Measurements from ENCODE around the gene ROCK2. TPM values are rescaled to one million over a fixed set of nuclear protein-coding genes. Genes with fewer than 3 reads are reported as not detected.

Gene ROCK2
- total RNA-seq, 1 experiment from 2014 or later: 38.0 TPM

- H3F3A ChIP-seq (ENCODE audit: insufficient read depth, low read depth): no peaks in the 10 kb centered on the region
- no peak overlapping the region for H3K4me2 ChIP-seq
- POLR2A ChIA-PET (ENCODE audit: unreplicated experiment): no interaction called here
- CTCF ChIA-PET: no interaction called here
- H3K4me3 ChIP-seq: no peak overlapping the region
- no peaks in the 10 kb centered on the region for H3K27me3 ChIP-seq (ENCODE audit: insufficient read depth, low read depth)
- no peak for DNase-seq
- BruUV-seq (replicated peaks): no TSS peak
- no peaks in the 10 kb centered on the region for H3K9me3 ChIP-seq (ENCODE audit: insufficient read depth, low read depth)
- H3K4me1 ChIP-seq (replicated peaks; ENCODE audit: insufficient read depth): peaks cover 15% of the 10 kb centered on the region
- intact Hi-C loops (cut with micrococcal nuclease; ENCODE audit: unreplicated experiment): no loop called here
- no peaks in the 10 kb centered on the region for H4K20me1 ChIP-seq (ENCODE audit: insufficient read depth)
- no peaks in the 10 kb centered on the region for H3K36me3 ChIP-seq (ENCODE audit: low read depth)
- TF ChIP-seq EZH2 (IDR thresholded peaks at IDR 0.05; ENCODE audit: low read depth): no peak
- TF ChIP-seq CTCF (conservative IDR thresholded peaks at IDR 0.05): no peak
- H3K9me2 ChIP-seq (ENCODE audit: insufficient read depth): no peaks in the 10 kb centered on the region
- no peak overlapping the region for H3K27ac ChIP-seq
- no peaks in the 10 kb centered on the region for H3K79me2 ChIP-seq (ENCODE audit: low read depth)
- no peak overlapping the region for H2AFZ ChIP-seq
Measured at GRCh38 chr2:11377928-11378545, 33.6 kb upstream of the ROCK2 start.

- Histone ChIP-seq H3K27me3 (ENCODE audit: insufficient read depth, low read depth) (no peaks in the 10 kb centered on the region), H3K4me3 (no peak overlapping the region), H3K9me2 (ENCODE audit: insufficient read depth) (no peaks in the 10 kb centered on the region), H2AFZ (no peak overlapping the region), H3F3A (ENCODE audit: insufficient read depth, low read depth) (0 out of 2 replicates have a peak, but pooled peaks cover 1% of the 10 kb centered on the region), H3K4me1 (replicated peaks; ENCODE audit: insufficient read depth) (peaks cover 35% of the 10 kb centered on the region), H4K20me1 (ENCODE audit: insufficient read depth) (no peaks in the 10 kb centered on the region), H3K36me3 (ENCODE audit: low read depth) (no peaks in the 10 kb centered on the region), H3K79me2 (ENCODE audit: low read depth) (no peaks in the 10 kb centered on the region), H3K9me3 (ENCODE audit: insufficient read depth, low read depth) (no peaks in the 10 kb centered on the region), H3K4me2 (no peak overlapping the region), H3K27ac (no peak overlapping the region)
- BruUV-seq (replicated peaks): no TSS peak
- no peak for TF ChIP-seq CTCF (conservative IDR thresholded peaks at IDR 0.05)
- TF ChIP-seq EZH2 (IDR thresholded peaks at IDR 0.05; ENCODE audit: low read depth): no peak
- DNase-seq: no peak
- ChIA-PET POLR2A (ENCODE audit: unreplicated experiment) (no interaction called here), CTCF (no interaction called here)
- intact Hi-C loops (cut with micrococcal nuclease; ENCODE audit: unreplicated experiment): no loop called here
Measured at GRCh38 chr2:11376071-11376470, 31.6 kb upstream of the ROCK2 start.

- TF ChIP-seq EZH2 (IDR thresholded peaks at IDR 0.05; ENCODE audit: low read depth): no peak
- Histone ChIP-seq H3K79me2 (ENCODE audit: low read depth) (no peaks in the 10 kb centered on the region), H3K27me3 (ENCODE audit: insufficient read depth, low read depth) (no peaks in the 10 kb centered on the region), H3K27ac (no peak overlapping the region), H3F3A (ENCODE audit: insufficient read depth, low read depth) (0 out of 2 replicates have a peak, but pooled peaks cover 4% of the 10 kb centered on the region), H3K9me3 (ENCODE audit: insufficient read depth, low read depth) (no peaks in the 10 kb centered on the region), H2AFZ (no peak overlapping the region), H3K9me2 (ENCODE audit: insufficient read depth) (no peaks in the 10 kb centered on the region), H3K4me3 (no peak overlapping the region), H3K36me3 (ENCODE audit: low read depth) (no peaks in the 10 kb centered on the region), H4K20me1 (ENCODE audit: insufficient read depth) (no peaks in the 10 kb centered on the region), H3K4me1 (replicated peaks; ENCODE audit: insufficient read depth) (peaks cover 39% of the 10 kb centered on the region), H3K4me2 (no peak overlapping the region)
- DNase-seq: no peak
- ChIA-PET CTCF (no interaction called here), POLR2A (ENCODE audit: unreplicated experiment) (no interaction called here)
- BruUV-seq (replicated peaks): no TSS peak
- intact Hi-C loops (cut with micrococcal nuclease; ENCODE audit: unreplicated experiment): loop anchor here (2.0 kb wide), 1 partner anchor 15 kb away; no protein-coding TSS in a partner anchor
Measured at GRCh38 chr2:11375689-11376027, 31.2 kb upstream of the ROCK2 start.

Data from PC-9 (cell line).